Panc1 (cell line): ENCODE results near the gene ADAMTS16. TPM values are rescaled to one million over a fixed set of nuclear protein-coding genes. Genes with fewer than 3 reads are reported as not detected.

ENCODE experiments used
- ATAC-seq: fragments of 200-7000 bp; cut with Tn5 transposase; 2 replicates; pipeline ENCODE4 v1.9.1; 2020; ENCODE audit warnings: mild to moderate bottlenecking, moderate library complexity
- BruUV-seq: library from RNA; stranded (reverse); fragments of 400-500 nt; replicated peaks from 2 replicates; lab custom pipeline; 2021; lab: Mats Ljungman, UMichigan
- CTCF ChIA-PET: fragments of 300-600 bp; sonication (Branson Sonifier 250); formaldehyde crosslinking; loops from one replicate; lab custom pipeline; 2022; ENCODE audit warnings: antibody characterized with exemption; lab: Charles Lee
- POLR2A ChIA-PET: fragments of 300-600 bp; sonication (Branson Sonifier 250); formaldehyde crosslinking; loops from one replicate; lab custom pipeline; 2022; ENCODE audit warnings: antibody characterized with exemption; lab: Charles Lee
- DNase-seq: peaks from one replicate; pipeline ENCODE4 v3.0.0-alpha.2; 2010; ENCODE audit warnings: low read depth, low spot score
- H3K27ac ChIP-seq: 2 replicates; pipeline ENCODE4 v1.5.1; 2011; ENCODE audit warnings: mild to moderate bottlenecking, low read length, inconsistent platforms
- H3K27me3 ChIP-seq: fragments of 200-500 bp; sonication (Bioruptor generic); 2 replicates; pipeline ENCODE4 v1.6.0; 2014; ENCODE audit warnings: low read length, inconsistent platforms; ENCODE audit not compliant: control insufficient read depth, insufficient read depth
- H3K36me3 ChIP-seq: fragments of 200-500 bp; sonication (Bioruptor generic); 2 replicates; pipeline ENCODE4 v1.5.1; 2014; ENCODE audit warnings: inconsistent platforms, mild to moderate bottlenecking, low read length, moderate library complexity; ENCODE audit not compliant: control insufficient read depth, insufficient read depth
- H3K4me1 ChIP-seq: 2 replicates; pipeline ENCODE4 v1.5.1; 2011; ENCODE audit warnings: inconsistent platforms, mild to moderate bottlenecking, low read length, moderate library complexity; ENCODE audit not compliant: control insufficient read depth, insufficient read depth
- H3K4me3 ChIP-seq, 2 experiments: 2 replicates each; pipeline ENCODE4 v1.5.1; 2011 to 2012; ENCODE audit warnings: low read depth in 2 of 2, low read length in 2 of 2, mild to moderate bottlenecking in 2 of 2, inconsistent platforms in 1 of 2, moderate library complexity in 1 of 2
- H3K9me3 ChIP-seq: fragments of 200-500 bp; sonication (Bioruptor generic); 2 replicates; pipeline ENCODE4 v1.5.1; 2014; ENCODE audit warnings: low read depth, mild to moderate bottlenecking, inconsistent platforms, low read length, moderate library complexity; ENCODE audit not compliant: control insufficient read depth, insufficient read depth
- CTCF ChIP-seq: fragments of 450-650 bp; IDR thresholded peaks from 2 replicates; pipeline ENCODE4 v1.5.1; 2017; ENCODE audit warnings: mild to moderate bottlenecking
- POLR2AphosphoS5 ChIP-seq: IDR thresholded peaks from 2 replicates; pipeline ENCODE4 v1.6.1; 2012; ENCODE audit warnings: mild to moderate bottlenecking, low read depth, low read length, moderate library complexity
- REST ChIP-seq, 2 experiments: IDR thresholded peaks; 2 replicates each; pipeline ENCODE4 v1.6.1; 2011 to 2012; ENCODE audit warnings: low read depth in 2 of 2, control low read depth in 1 of 2, low read length in 1 of 2, mild to moderate bottlenecking in 1 of 2, moderate library complexity in 1 of 2; ENCODE audit not compliant: insufficient read depth in 1 of 2
- SIN3A ChIP-seq: IDR thresholded peaks from 2 replicates; pipeline ENCODE4 v1.6.1; 2012; ENCODE audit warnings: low read depth, mild to moderate bottlenecking, low read length, moderate library complexity, borderline replicate concordance; ENCODE audit not compliant: insufficient read depth
- TCF7L2 ChIP-seq: IDR thresholded peaks from 2 replicates; pipeline ENCODE4 v1.6.1; 2011; ENCODE audit warnings: mild to moderate bottlenecking, low read depth, low read length, inconsistent platforms
- in situ Hi-C: cut with HindIII; loops from 2 replicates; pipeline ENCODE4 v1.10.0; 2016; ENCODE audit warnings: low sequenced_read_pairs, low pct_unique_long_range_greater_than_20kb
- intact Hi-C: fragments of 100-400 bp; cut with micrococcal nuclease; formaldehyde crosslinking; loops from one replicate; pipeline ENCODE4 v1.10.0; 2022; ENCODE audit not compliant: unreplicated experiment
- total RNA-seq: library from RNA; stranded (reverse); gene quantifications from one replicate; pipeline ENCODE4 v1.2.1, GENCODE V29; 2021; ENCODE audit not compliant: unreplicated experiment

ADAMTS16 gene
- total RNA-seq, 1 experiment from 2014 or later, result 0.54 TPM

- intact Hi-C loops (no loop called here), in situ Hi-C loops (no loop called here)
- no peak for ATAC-seq
- no peaks in the 10 kb centered on the region for H3K9me3 ChIP-seq
- H3K36me3 ChIP-seq, result no peaks in the 10 kb centered on the region
- DNase-seq, result no peak
- TF ChIP-seq TCF7L2 (no peak), CTCF (no peak), SIN3A (no peak), POLR2AphosphoS5 (no peak), REST (IDR thresholded peaks at IDR 0.05; ENCODE audit: insufficient read depth in 1 of 2, low read depth in 2 of 2, low read length in 1 of 2) (no peak)
- CTCF ChIA-PET, result no interaction called here
- H3K27ac ChIP-seq, result no peak overlapping the region
- no peak overlapping the region for H3K4me3 ChIP-seq
- H3K4me1 ChIP-seq, result no peaks in the 10 kb centered on the region
- POLR2A ChIA-PET, result interaction anchor here (0.6 kb wide), 1 partner anchor 226 kb away, joined by 3 read pairs; no protein-coding TSS in a partner anchor
- BruUV-seq, result no TSS peak
- H3K27me3 ChIP-seq, result no peaks in the 10 kb centered on the region
Observed at GRCh38 chr5:5313101-5313635, 173.0 kb downstream of the ADAMTS16 start.

GRCh38 chr5:5314166-5314565 is 174.0 kb downstream of the ADAMTS16 start:
- ChIA-PET CTCF (no interaction called here), POLR2A (no interaction called here)
- BruUV-seq, result no TSS peak
- Histone ChIP-seq H3K36me3 (no peaks in the 10 kb centered on the region), H3K27me3 (no peaks in the 10 kb centered on the region), H3K27ac (no peak overlapping the region), H3K9me3 (no peaks in the 10 kb centered on the region), H3K4me1 (no peaks in the 10 kb centered on the region), H3K4me3 (no peak overlapping the region)
- in situ Hi-C loops (no loop called here), intact Hi-C loops (no loop called here)
- TF ChIP-seq SIN3A (no peak), REST (IDR thresholded peaks at IDR 0.05; ENCODE audit: insufficient read depth in 1 of 2, low read depth in 2 of 2, low read length in 1 of 2) (no peak)
- ATAC-seq, result no peak
- DNase-seq, result no peak
